ENCODE measurements around the gene IRF2BP2. TPM values are rescaled to one million over a fixed set of nuclear protein-coding genes. Genes with fewer than 3 reads are reported as not detected.
A peak's percentile ranks its signal among the peaks of the same experiment; 100 is the strongest.

Gene IRF2BP2
- total RNA-seq, 2 donors from 2014 or later: 74.5 to 76.3 TPM

- Histone ChIP-seq H3K4me3 (no peak overlapping the region), H3K9me3 (no peaks in the 10 kb centered on the region), H3K27me3 (no peaks in the 10 kb centered on the region), H3K36me3 (no peaks in the 10 kb centered on the region), H3K4me1 (peaks cover 0 to 19% of the 10 kb centered on the region in 2 donors), H3K27ac (no peak overlapping the region)
- no peak for TF ChIP-seq CTCF (IDR thresholded peaks at IDR 0.05)
- DNase-seq (ENCODE audit: low spot score): peak; percentile 44
Observed at GRCh38 chr1:234556245-234556943, 53.6 kb downstream of the IRF2BP2 start.

- H3K4me1 ChIP-seq: peaks cover 0 to 19% of the 10 kb centered on the region in 2 donors
- no peaks in the 10 kb centered on the region for H3K27me3 ChIP-seq
- H3K36me3 ChIP-seq: no peaks in the 10 kb centered on the region
- H3K9me3 ChIP-seq: no peaks in the 10 kb centered on the region
- TF ChIP-seq CTCF (IDR thresholded peaks at IDR 0.05): no peak
- H3K27ac ChIP-seq: peak overlapping the region; percentile 16 to 65
- DNase-seq (ENCODE audit: low spot score): peak; percentile 30
- no peak overlapping the region for H3K4me3 ChIP-seq
Observed at GRCh38 chr1:234555390-234556024, 54.5 kb downstream of the IRF2BP2 start.

GRCh38 chr1:234554698-234555311 is 55.2 kb downstream of the IRF2BP2 start:
- H3K9me3 ChIP-seq: no peaks in the 10 kb centered on the region
- no peak overlapping the region for H3K4me3 ChIP-seq
- peak overlapping the region; percentile 65 to 79 for H3K27ac ChIP-seq
- TF ChIP-seq CTCF (IDR thresholded peaks at IDR 0.05): no peak
- DNase-seq (ENCODE audit: low spot score): no peak
- H3K36me3 ChIP-seq: no peaks in the 10 kb centered on the region
- H3K27me3 ChIP-seq: no peaks in the 10 kb centered on the region
- peaks cover 0 to 19% of the 10 kb centered on the region in 2 donors for H3K4me1 ChIP-seq

Other genes with a start within 250 kb of the IRF2BP2 start
- gene COA6, start 236.7 kb downstream of the IRF2BP2 start, total RNA-seq: 10 to 100 TPM; 23.1 to 36.4 TPM
- gene TARBP1, start 131.0 kb downstream of the IRF2BP2 start, total RNA-seq: 10 to 100 TPM in 1 of 2 donors, 1 to 10 TPM in 1; 5.5 to 11.3 TPM